Brain pericyte (primary cell): ENCODE data around the gene DCAF15.

Experiments used
- DNase-seq: peaks from one replicate; pipeline ENCODE4 v3.0.0-alpha.2; 2012; ENCODE audit warnings: low read depth, low spot score

DCAF15 gene

GRCh38 chr19:13976446-13976845 lies 24.1 kb downstream of the DCAF15 start:
- DNase-seq = no peak

GRCh38 chr19:13977803-13978202 lies 25.5 kb downstream of the DCAF15 start:
- DNase-seq = no peak

- no peak for DNase-seq
These were observed 26.3 kb downstream of the DCAF15 start for GRCh38 chr19:13978351-13979243.

- no peak for DNase-seq
These were observed 26.9 kb downstream of the DCAF15 start for GRCh38 chr19:13979244-13979615.

GRCh38 chr19:13979686-13980085 lies 27.4 kb downstream of the DCAF15 start:
- no peak for DNase-seq

GRCh38 chr19:13980340-13980739 lies 28.0 kb downstream of the DCAF15 start:
- DNase-seq = no peak

- DNase-seq = no peak
These were observed 28.7 kb downstream of the DCAF15 start for GRCh38 chr19:13981021-13981420.

GRCh38 chr19:13981467-13981866 lies 29.2 kb downstream of the DCAF15 start:
- no peak for DNase-seq

- no peak for DNase-seq
These were observed 29.7 kb downstream of the DCAF15 start for GRCh38 chr19:13981988-13982501.

GRCh38 chr19:13982773-13983172 lies 30.5 kb downstream of the DCAF15 start:
- no peak for DNase-seq

- no peak for DNase-seq
These were observed 31.0 kb downstream of the DCAF15 start for GRCh38 chr19:13983213-13983889.

- DNase-seq = no peak
These were observed 31.9 kb downstream of the DCAF15 start for GRCh38 chr19:13984186-13984585.

- no peak for DNase-seq
These were observed 32.8 kb downstream of the DCAF15 start for GRCh38 chr19:13984875-13985741.

GRCh38 chr19:13985771-13986347 lies 33.5 kb downstream of the DCAF15 start:
- DNase-seq = no peak

GRCh38 chr19:13986348-13986904 lies 34.1 kb downstream of the DCAF15 start:
- no peak for DNase-seq

- no peak for DNase-seq
These were observed 35.0 kb downstream of the DCAF15 start for GRCh38 chr19:13987101-13987890.

- no peak for DNase-seq
These were observed 37.2 kb downstream of the DCAF15 start for GRCh38 chr19:13989487-13989886.

- no peak for DNase-seq
These were observed 37.8 kb downstream of the DCAF15 start for GRCh38 chr19:13990085-13990484.

- no peak for DNase-seq
These were observed 39.7 kb downstream of the DCAF15 start for GRCh38 chr19:13992025-13992424.

GRCh38 chr19:13993590-13994300 lies 41.4 kb downstream of the DCAF15 start:
- DNase-seq = no peak
